GM21515 (cell line): ENCODE data around the gene ASPRV1.
"Not testable (repeated sequence)": the region's sequence is repeated elsewhere in the genome, so short reads cannot be mapped to it uniquely, and the experiment has no call there.

ENCODE experiments used
- ATAC-seq: cut with Tn5 transposase; IDR thresholded peaks from one replicate; pipeline ENCODE4 v1.9.1; 2021; ENCODE audit not compliant: unreplicated experiment

ASPRV1 gene

DNA sequence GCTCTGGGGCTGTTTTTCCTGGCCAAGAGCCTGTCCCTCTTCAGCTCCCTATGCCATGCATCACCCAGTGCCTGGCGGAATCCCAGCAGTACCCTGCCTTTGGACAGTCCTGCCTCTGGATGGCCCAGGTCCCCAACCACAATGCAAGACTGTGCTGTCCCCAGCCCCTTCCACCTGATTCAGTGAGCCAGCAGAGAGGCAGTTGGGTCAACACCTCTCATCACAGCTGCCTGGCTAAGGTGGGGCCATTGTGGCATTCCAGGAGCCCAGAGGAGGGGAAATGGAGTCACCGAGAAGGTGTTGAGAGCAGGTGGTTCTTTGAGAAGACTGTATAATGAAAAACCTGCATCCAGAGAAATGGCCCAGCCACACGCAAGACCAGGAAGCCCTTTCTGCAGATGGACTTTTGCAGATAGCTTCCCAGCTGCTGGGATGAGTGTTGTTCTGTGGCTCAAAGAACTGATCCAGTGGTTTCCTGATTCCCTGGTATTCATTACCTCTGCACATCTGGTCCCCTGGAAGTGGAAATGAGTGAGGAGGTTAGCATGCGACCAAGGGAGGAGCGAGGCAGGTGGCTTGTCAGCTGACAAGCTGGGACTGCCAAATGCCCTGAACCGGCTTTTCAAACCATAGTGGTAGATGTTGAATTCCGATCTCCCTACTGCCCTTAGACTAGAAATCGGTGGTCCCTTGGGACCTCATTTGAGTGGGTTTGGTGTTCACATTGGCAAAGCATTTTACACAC, 1.7 kb upstream of the ASPRV1 start:
- ATAC-seq = no peak

DNA sequence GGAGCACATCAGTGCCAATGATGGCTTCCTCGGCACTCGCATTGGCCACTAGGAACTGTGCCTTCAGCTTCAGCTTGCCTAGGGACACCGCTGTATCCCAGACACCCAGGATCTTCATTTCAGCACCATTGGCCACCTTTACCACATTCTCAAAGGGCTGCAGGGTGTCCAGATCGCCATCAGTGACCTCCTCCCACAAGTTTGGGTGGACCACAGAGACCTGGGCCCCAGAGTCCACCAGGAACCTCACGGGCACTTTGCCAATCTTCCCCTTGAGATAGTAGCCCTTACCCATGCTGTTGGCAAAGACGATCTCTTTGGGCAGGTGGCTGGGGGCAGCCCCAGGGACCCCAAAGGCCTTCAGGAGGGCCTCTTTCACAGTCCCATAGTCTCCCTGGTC, 610 bp downstream of the ASPRV1 start:
- ATAC-seq = no peak

DNA sequence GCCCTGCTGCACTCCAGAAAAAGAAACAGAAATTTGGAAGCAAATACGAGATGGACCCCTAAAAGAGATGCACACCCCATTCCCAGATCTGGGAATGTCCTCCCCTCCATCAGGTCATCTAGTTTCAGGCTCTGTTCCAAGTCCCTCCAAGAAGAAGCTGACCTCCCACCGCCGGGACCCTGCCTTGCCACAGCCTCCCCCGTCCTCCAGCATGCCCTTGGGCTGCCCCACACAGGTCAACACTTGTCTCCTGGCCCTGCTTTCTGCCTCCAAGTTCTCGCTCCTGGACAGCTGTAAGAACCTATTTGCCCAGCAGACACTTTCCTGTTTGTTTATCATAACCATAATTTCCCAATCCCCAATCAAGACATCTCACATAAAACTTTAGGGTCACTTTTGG, 2.0 kb downstream of the ASPRV1 start:
- ATAC-seq = no peak

DNA sequence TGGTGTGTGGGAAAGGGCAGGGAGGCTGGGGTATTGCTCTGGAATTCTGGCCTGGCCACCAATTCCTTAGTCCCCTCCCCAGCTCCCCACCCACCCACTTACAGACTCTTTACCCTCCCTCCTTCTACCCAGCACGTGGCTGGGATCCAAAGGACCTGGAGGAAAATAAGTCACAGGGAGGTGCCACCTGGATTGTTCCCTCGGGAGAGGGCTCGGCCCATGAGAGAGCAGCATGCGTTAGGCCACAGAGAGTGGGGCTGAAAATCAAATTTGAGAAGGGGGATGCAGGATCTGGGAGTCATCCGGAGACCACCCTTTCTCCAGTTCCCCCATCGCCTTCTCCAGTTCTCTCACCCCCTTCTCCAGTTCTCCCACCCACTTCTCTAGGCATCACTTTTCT, 3.0 kb downstream of the ASPRV1 start:
- ATAC-seq = no peak

DNA sequence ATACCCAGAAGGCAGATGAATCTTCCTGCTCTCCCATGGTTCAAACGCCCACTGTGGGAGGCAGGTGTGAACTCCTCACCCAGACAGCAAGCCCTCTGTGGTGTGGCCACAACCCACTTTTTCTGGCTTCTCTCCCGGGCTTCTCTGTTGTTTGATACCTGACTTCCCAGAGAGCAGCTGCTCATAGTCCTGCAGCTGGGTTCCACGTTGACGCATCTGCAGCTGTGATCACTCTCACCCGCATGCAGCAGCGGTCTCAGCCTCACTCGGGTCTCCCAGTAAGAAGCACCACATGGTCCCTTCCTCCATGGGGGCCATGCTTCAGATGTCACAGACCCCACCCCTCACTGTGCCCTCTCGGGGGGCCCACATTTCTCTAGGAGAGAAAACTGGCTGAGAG, 3.5 kb downstream of the ASPRV1 start:
- no peak for ATAC-seq

DNA sequence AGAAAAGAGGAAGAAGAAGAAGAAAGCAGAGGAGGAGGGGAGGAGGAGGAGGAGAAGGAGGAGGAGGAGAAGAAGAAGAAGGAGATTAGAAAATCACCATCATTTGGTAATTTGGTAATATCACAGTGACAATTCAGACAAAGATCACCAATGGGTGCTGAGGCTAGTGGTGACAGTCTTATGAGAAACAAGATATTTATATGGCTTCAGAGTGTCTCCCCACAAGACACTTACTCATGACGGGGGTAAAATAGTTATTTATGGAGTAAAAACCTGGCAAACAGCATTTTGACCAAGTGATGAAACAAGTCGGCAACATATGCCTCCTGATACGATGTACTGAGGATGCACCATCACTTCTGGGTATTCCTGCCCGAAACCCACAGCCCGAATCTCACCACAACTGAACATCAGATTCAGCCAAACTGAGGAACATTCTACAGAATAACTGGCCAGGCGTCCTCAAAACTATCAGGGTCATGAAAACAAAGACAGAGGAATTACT, 4.9 kb downstream of the ASPRV1 start:
- no peak for ATAC-seq

DNA sequence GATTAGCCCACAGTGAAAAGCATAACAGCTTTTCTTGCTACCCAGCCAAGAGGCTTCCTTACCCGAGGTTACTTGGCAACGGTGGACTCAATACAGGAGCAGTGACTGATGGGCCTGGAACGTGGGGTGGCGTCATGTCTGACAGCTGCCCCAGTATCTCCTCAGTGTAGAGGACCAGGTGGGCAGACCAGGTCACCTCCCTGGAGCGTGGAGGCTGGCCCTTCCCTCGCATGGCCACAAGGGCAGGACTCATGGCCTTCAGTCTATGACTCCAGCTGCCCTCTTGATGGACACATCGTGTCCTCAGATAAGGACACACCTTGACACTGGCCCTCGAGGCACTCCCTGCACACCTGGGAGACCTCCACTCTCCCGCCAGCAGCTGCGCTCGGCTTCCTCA, 6.4 kb downstream of the ASPRV1 start:
- ATAC-seq = no peak

DNA sequence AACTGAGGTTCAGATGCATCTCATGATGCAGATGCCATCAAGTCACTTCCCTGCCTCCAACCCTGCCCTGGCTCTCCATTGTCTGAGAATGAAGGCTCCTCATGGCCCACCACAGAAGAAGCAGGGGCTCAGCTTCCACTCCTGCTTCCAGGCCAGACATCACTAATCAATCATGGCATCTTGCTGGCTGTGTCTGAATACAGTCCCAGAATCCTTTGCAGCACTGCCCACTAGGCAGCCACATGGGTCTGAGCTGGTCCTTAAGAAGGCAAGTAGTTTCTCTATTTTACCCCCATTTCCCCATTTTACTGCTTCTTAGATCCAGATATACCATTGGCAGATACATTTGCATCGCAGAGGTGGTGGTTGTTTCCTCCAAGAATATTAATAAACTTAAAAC, 7.3 kb downstream of the ASPRV1 start:
- ATAC-seq = no peak

DNA sequence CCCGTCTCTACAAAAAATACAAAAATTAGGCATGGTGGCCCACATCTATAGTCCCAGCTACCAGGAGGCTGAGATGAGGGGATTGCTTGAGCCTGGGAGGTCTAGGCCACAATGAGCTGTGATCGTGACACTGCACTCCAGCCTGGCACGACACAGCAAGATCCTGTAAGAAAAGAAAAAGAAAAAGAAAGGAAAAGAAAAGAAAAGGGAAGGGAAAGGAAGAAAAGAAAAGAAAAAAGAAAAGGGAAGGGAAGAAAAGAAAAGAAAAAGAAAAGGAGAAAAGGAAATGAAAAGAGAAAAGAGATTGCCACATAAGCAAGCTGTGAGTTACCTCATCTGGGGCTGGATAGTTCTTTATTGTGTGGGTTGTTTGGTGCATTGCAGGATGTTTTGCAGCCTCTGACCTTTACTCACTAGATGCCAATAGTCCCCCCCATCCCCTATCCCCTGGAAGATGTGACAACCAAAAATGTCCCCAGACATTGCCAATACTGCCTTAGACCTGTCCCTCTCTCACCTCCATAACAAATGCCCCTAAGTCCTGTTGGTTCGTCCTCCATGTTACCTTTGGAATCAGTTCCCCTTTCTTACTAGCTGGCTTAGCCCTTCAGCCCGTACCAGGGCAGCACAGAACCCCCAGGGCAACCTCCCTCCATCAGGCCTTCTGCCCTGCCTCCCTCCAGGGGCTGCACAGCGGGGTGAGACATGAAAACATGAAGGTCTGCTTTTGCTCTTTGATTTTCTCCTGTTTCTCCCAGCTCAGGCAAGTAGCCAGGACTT, 8.9 kb downstream of the ASPRV1 start:
- no peak for ATAC-seq

DNA sequence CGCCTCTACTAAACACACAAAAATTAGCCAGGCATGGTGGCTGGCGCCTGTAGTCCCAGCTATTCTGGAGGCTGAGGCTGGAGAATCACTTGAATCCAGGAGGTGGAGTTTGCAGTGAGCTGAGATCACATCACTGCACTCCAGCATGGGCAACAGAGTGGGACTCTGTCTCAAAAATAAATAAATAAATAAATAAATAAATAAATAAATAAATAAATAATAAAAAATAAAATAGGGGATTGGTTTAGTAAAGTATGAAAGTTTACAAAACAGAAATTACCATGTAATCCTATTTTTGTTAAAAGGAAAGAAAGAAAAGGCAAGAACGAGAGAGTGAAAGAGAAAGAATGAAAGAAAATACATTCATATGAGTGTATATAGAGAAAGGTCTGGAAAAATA, 10.8 kb downstream of the ASPRV1 start:
- ATAC-seq = not testable (repeated sequence)

DNA sequence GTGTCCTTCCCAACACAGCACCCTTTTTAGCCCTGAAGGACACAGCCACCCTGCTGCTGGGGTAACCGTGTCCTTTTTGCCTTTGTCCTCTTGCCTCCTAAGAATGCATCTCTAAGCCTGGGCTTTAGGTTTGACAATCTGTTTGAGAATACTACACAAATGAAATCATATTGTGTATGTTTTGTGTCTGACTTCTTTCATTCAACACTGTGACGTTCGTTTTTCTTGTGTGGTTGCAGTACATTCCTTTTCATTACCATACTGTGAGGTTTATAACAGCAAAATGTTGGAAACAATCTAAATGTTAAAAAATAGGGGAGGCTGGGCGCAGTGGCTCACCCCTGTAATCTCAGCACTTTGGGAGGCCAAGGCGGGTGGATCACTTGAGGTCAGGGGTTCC, 11.2 kb downstream of the ASPRV1 start:
- no peak for ATAC-seq

DNA sequence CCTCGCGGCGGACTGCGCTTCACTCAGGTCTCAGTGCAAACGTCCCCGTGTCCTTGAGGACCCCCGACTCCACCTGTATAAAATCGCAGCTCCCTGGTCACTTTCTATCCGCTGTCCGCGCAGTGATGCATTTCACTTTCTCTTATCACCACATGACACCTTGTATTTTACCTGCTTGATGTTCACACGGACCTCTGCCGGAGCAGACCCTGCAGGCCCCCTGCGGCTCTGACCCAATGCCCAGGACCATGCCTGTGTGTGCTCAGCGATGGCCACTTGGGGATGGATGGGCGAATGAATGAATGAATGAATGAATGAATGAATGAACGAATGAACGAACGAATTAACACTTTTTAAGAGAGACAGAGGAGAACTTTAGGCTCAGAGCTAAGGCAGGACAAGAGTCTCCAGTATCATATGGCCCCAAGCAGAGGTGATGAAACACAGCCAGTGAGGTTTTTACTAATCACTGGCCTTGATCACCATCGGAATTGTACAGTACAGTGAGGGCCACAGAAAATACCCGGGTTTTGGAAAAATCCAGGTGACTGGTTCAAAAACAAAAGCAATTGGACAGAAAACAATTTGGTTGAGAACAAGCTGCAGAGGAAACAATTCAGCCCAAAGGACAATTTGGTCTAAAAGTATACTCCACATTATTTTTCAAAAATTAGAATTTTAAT, 12.3 kb downstream of the ASPRV1 start:
- no peak for ATAC-seq

DNA sequence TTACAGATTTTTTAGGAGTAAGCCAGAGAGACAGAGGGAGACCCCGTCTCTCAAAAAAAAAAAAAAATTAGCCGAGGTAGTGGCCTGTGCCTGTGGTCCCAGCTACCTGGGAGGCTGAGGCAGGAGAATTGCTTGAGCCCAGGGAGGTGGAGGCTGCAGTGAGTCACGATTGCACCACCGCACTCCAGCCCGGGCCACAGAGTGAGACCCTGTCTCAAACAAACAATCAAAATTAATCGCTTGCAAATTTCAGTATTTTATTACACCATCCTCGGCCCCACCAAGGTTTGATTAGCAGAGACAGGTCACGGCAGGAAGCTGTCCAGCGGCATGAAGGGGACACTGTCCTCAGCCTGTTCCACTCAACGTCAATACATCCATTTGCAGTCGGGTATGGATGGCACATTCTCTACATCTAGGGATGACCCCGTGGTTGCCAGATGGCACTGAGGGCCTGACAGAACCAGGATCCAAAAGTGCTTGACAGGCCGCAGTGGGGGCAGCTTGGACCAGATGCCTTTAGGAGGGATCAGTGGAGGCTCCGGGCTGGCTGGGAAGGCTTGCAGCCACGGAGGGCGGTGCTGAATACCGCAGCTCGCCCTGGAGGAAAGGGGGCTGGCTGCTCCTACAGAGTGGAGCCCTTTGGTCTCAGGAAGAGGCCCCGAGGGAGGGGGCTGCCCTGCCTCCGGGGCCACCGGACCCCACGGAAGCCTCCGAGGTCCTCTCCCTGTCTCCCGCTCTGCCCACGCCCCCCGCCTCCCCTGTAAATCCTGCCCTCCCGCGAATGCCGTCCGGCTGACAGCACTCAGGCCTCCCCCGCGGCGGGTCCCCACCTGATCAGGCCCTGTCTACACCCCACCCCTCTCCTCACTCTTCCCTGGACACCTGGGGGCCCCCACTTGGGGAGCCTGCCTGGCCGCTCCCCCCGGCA, 13.1 kb downstream of the ASPRV1 start:
- no peak for ATAC-seq

DNA sequence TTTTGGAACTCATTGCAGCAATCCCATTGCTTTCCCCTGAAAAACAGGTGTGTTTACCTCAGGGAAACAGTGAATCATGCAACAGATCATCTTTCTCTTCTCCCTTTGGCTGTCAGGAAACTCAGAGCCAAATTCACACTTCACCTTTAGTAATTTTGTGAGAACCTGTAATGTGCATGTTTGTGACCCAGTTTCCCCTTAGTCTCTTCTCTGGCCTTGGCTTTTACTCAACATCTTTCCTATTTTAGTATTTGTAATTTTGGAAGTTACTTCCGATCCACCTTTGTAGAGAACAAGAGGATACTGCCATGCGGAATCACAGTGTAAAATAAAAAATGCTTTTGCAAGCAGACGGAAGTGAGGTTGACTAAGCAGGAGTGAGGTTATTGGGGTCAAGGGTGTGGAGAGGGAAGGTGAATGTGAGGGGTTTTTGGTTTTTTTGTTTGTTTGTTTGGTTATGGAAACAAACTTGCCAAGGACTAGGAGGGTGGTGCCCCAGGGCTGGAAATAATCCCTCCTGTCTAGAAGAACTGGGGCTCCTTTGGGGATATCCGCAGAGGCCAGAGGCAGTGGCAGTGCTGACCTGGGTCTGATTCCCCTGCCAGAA, 14.0 kb downstream of the ASPRV1 start:
- no peak for ATAC-seq

DNA sequence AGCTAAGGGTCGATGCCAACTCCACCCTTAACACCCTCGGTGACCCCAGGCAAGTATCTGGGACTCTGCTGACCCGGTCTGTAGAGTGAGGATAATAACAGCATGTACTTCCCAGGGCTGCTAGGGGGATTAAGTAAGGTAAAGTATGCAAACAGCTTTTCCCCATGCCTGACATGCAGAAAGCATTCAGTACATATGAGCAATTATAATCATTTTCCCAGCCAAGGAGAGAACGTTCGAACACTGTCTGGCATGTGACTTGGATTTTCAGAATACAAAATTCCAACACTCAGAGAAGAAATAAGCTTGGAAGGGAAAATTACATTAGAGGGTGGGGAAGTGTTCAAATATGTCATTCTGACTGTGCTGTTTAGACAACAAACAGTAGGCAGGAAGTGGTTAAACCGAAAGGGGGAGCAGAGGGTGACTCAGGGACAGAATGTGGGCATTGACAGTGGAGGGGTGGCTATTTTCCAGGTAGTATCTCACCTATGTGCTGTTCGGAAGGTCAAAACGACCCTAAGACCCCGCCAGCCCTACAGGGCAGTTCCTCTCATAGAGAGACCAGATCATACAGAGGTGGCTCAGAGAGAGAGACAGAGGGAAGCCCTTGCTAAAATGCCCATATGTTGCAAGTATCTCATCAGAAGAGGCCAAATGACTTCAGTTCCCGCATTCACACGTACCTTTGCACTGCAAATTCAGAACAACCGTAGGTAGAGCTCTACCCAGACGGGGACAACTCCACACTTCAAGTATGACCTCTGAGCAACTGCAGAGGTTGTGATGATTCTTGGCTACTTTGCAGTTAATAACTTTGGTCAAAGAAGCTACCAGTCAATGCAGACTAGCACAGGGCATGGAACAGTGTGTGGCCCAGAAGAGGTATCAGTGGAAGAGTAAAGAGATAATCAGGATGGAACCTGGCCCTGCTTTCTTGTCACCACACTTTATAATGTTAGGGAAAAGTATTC, 14.8 kb downstream of the ASPRV1 start:
- peak; percentile 80 for ATAC-seq

DNA sequence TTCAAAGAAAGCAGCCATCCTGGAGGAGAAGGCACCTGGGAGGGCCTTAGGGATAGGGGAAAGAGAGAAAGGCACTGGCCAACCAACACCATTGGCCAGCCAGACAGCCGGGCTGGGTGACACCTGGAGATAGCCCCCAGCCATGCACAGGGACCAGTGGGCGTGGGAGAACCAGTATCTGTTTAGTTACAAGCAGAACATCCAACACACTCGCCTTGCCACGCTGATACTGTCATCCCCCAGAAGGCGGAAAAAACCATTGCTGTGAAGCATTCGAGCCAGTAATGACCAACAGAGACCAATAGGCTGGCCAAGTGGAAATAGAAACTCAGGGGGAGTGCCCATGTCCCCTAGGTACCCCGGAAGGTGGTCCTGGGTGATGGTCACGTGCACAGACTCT, 15.5 kb downstream of the ASPRV1 start:
- no peak for ATAC-seq

DNA sequence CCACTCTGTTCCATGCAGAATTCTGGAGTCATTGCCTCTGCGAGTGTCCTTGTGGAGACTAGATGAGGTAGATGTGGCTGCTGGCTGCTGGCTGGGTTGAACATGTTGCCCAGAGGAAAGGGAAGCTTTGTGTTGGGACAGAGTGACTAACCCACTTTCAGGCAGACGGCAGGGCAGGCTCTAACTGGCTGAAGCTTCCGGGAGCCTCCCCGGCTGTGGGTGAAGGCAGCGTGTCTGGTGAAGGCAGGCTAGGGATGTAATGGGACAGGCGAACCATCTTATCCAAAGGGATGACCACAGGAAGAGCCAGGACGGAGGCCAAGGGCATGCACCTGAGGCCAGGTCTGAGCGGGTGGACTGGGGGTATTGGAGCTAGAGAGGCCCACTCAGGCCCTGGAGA, 16.0 kb downstream of the ASPRV1 start:
- ATAC-seq = no peak

DNA sequence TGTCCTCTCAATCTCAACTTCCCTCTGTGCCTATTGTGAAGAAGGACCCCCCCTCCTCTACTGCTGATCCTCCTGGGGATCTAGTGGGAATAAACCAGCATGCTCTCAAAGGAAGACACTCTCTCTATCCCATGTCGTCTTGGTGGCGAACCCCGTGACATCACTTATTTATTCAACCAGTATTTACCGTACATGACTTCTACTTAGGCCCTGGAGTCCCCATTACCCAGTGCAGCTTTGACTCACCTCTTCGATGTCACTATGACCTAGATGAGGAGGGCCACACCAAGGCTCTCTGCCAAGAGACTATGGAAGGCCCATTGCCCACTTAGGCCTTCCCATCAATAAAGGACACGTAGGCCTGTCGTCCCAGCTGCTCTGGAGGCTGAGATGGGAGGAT, 16.7 kb downstream of the ASPRV1 start:
- no peak for ATAC-seq

DNA sequence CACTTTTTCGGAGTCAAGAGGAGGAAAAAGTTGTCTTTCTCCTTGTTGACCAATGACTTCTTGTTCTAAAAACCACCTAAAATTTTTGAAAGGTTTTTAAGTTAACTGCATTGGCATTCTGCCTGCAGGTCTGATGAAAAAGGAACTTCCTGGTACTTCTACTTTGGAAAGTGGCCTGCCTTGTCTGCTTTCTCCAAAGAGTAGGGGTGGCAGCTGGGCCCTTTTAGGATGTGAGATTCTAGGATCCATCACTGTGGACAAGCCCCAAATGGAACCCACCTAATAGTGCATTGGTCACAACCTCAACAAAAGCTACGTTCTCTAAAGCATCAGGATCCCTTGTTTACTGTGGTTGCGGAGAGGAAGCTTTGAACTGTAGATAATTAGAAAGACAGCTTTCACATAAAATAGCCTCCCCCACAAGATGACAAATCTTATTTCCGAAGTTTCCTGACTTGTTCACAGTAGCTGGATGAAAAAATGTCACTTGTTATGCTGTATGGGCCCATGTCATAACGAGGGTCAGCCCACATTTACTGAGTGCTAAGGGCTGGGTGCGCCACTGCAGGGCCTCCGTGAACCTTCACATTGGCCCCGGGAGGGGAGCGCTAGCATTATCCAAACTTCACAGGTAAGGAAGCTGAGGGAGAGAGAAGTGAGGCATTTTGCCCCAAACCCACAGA, 17.4 kb downstream of the ASPRV1 start:
- no peak for ATAC-seq
